OCI-LY7 (cell line): ENCODE measurements around the gene SIRPA.

Source experiments
- CTCF ChIP-seq: fragments of 200-600 bp; sonication (generic); conservative IDR thresholded peaks from 2 replicates; pipeline ENCODE4 v1.5.1; 2014; ENCODE audit warnings: mild to moderate bottlenecking, antibody characterized with exemption, low read length, moderate library complexity, mixed read lengths
- EZH2phosphoT487 ChIP-seq: fragments of 200-600 bp; sonication (generic); IDR thresholded peaks from 2 replicates; pipeline ENCODE4 v1.6.1; 2018; ENCODE audit warnings: low read depth, borderline replicate concordance, mild to moderate bottlenecking, mixed run types, antibody characterized with exemption, low read length, moderate library complexity, mixed read lengths

GRCh38 chr20:1904135-1904534 is 8.9 kb downstream of the SIRPA start:
- TF ChIP-seq CTCF (no peak), EZH2phosphoT487 (no peak)
